AG09319 (cell line): ENCODE results near the gene PPP3CA.

ENCODE experiments used
- DNase-seq: peaks from one replicate; pipeline ENCODE4 v3.0.0-alpha.2; 2010; ENCODE audit warnings: low read depth; ENCODE audit errors: extremely low read depth
- TF ChIP-seq, protein P1 (sequence below): IDR thresholded peaks from 2 replicates; pipeline ENCODE4 v1.5.1; 2011; ENCODE audit warnings: low read depth, mild to moderate bottlenecking, inconsistent platforms, low read length, moderate library complexity

PPP3CA gene

DNA sequence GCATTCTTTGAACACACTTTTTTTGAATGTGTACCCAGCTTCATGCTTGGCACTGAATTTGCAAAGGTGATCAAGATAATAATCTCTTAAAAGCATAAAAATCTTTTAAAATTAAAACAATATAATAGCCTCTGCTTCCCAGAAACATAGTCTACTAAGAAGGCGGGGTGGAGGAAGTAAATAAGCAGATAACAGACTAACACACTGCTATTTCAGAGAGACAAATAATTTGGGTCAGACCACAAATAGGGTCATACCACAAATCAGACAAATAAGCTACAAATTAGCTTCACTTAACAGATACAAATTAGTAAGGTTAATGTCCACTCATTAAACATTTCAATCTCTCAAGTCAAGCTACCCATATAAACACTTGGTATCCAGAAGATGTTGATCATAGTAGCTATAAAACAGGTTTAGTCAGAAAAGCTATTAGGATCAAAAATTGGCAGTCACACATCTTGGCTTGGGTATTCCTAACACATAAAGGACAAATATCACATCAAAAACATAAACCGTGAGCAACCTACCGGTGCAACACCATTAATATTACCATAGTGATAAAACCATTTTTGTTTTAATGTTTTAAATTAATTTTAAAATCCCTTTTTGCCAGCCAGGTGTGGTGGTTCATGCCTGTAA lies 47.3 kb downstream of the PPP3CA start:
- TF ChIP-seq, protein P1, sequence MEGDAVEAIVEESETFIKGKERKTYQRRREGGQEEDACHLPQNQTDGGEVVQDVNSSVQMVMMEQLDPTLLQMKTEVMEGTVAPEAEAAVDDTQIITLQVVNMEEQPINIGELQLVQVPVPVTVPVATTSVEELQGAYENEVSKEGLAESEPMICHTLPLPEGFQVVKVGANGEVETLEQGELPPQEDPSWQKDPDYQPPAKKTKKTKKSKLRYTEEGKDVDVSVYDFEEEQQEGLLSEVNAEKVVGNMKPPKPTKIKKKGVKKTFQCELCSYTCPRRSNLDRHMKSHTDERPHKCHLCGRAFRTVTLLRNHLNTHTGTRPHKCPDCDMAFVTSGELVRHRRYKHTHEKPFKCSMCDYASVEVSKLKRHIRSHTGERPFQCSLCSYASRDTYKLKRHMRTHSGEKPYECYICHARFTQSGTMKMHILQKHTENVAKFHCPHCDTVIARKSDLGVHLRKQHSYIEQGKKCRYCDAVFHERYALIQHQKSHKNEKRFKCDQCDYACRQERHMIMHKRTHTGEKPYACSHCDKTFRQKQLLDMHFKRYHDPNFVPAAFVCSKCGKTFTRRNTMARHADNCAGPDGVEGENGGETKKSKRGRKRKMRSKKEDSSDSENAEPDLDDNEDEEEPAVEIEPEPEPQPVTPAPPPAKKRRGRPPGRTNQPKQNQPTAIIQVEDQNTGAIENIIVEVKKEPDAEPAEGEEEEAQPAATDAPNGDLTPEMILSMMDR = no peak
- DNase-seq = no peak

DNA sequence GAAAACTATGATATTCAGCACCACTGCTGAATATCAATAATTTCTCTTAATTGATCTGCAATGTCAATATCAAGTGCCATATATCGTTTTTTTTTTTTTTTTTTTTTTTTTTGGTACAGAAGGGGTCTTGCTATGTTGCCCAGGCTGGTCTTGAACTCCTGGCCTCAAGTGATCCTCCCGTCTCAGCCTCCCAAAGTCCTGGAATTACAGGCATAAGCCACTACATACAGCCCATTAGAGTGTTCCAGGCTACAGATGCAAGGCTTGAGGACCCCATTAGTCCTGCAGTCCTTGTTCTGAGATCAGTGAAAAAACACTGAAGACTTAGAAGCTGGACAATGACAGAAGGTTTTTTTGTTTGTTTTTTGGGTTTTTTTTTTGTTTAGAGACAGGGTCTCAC lies 48.3 kb downstream of the PPP3CA start:
- TF ChIP-seq, protein P1 = no peak
- no peak for DNase-seq

- TF ChIP-seq, protein P1 = no peak
- no peak for DNase-seq
Observed at GRCh38 chr4:101295691-101296090, 51.6 kb downstream of the PPP3CA start.

- no peak for DNase-seq
- TF ChIP-seq, protein P1 = no peak
Observed at GRCh38 chr4:101294597-101294996, 52.7 kb downstream of the PPP3CA start.

DNA sequence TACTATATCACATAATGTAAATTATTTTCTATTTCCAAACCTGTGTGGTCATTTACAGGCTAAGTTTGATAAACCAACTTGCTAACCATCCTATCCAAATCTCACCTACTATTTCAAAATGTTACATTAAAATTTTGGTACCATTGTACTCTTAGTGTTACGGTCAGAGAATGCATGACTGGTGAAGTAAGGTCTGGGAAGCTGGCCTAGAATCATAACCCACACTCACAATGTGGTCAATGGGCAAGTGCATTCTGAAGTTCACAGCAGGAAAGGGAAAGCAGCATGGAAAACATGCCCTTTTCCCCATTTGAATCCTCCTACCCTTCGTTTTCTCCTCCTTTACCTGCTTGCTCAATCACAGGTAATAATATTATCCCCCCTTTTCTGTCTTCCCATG lies 54.4 kb downstream of the PPP3CA start:
- no peak for DNase-seq
- TF ChIP-seq, protein P1 = no peak

DNA sequence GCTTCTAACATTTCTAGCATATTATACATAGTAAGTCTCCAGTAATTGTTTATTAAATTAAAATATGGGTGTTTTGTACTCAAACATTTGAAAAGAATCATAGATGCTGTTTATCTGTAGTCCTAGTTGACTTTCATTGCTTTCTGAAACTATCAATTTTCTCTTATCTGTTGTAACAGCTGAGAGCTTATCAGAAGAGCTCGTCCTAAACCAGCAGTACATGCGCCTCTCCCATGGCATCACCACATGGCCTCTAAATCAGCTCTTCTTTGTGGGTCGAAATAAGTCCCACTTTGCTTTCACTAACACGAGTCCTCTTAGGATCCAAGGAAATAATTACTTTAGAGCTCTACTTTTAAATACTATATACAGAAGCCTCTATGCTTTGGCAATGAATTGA lies 55.1 kb downstream of the PPP3CA start:
- TF ChIP-seq, protein P1 = no peak
- DNase-seq = no peak

DNA sequence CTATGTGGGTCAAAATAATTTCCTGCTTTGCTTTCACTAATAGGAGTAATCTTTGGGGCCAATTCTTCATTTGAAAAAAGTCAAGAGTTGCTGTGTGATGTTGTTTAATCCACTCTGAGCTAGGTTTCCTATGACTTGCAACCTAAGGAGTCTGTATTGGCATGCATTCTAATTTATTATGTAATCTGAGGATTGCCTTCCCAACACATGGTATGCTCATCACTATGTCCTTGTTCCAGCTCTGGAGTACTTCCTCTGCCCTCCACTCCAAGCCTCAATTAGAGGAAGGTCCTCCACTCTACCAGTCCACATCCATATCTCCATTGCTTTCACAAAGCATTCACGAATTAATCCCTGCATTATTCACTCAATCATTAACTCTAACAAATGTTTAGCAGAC lies 56.1 kb downstream of the PPP3CA start:
- no peak for DNase-seq

More for the DNA sequence above, 56.1 kb downstream of the PPP3CA start:
- TF ChIP-seq, protein P1 = no peak
